HTR-8/SVneo (cell line): ENCODE measurements around the gene L1TD1.
"Not testable (repeated sequence)": the region's sequence is repeated elsewhere in the genome, so short reads cannot be mapped to it uniquely, and the experiment has no call there.

Experiments used
- DNase-seq: peaks from one replicate; pipeline ENCODE4 v3.0.0; 2011; ENCODE audit warnings: low spot score, mixed read lengths; ENCODE audit not compliant: insufficient read length
- FAIRE-seq: peaks from 2 replicates; lab custom pipeline; 2011; peaks lifted over from hg19 to GRCh38; lab: Jason Lieb, UNC

Gene L1TD1

GRCh38 chr1:62194651-62195544, at the start of gene L1TD1:
Gene L1TD1, plus strand, starts transcription at chr1:62194849. Its CDS starts 11,780 bp downstream, at chr1:62206629.
- FAIRE-seq = no peak
- peak; percentile 34 for DNase-seq

- FAIRE-seq (no peak), DNase-seq (no peak)
These were observed 34.7 kb upstream of the L1TD1 start for GRCh38 chr1:62159940-62160348.

- DNase-seq (no peak), FAIRE-seq (no peak)
These were observed 32.9 kb upstream of the L1TD1 start for GRCh38 chr1:62161711-62162110.

GRCh38 chr1:62170380-62170779, 24.3 kb upstream of the L1TD1 start:
- not testable (repeated sequence) for FAIRE-seq, DNase-seq

- peak; percentile 40 for DNase-seq
- no peak for FAIRE-seq
These were observed 19.0 kb upstream of the L1TD1 start for GRCh38 chr1:62175568-62176179.

GRCh38 chr1:62176597-62177312, 17.9 kb upstream of the L1TD1 start:
- DNase-seq = no peak
- no peak for FAIRE-seq

GRCh38 chr1:62177621-62178020, 17.0 kb upstream of the L1TD1 start:
- no peak for DNase-seq
- no peak for FAIRE-seq

- DNase-seq = no peak
- no peak for FAIRE-seq
These were observed 16.3 kb upstream of the L1TD1 start for GRCh38 chr1:62178372-62178771.

GRCh38 chr1:62180054-62180453, 14.6 kb upstream of the L1TD1 start:
- not testable (repeated sequence) for DNase-seq, FAIRE-seq

- DNase-seq = no peak
These were observed 14.0 kb upstream of the L1TD1 start for GRCh38 chr1:62180639-62181038.

GRCh38 chr1:62181532-62181931, 13.1 kb upstream of the L1TD1 start:
- no peak for FAIRE-seq
- DNase-seq = no peak

More at GRCh38 chr1:62180639-62181038, 14.0 kb upstream of the L1TD1 start:
- FAIRE-seq = no peak

- DNase-seq, FAIRE-seq: not testable (repeated sequence)
These were observed 12.5 kb upstream of the L1TD1 start for GRCh38 chr1:62182157-62182556.

- FAIRE-seq, DNase-seq: not testable (repeated sequence)
These were observed 11.3 kb upstream of the L1TD1 start for GRCh38 chr1:62183164-62184020.

GRCh38 chr1:62184336-62184735, 10.3 kb upstream of the L1TD1 start:
- no peak for DNase-seq

GRCh38 chr1:62185233-62185632, 9.4 kb upstream of the L1TD1 start:
- FAIRE-seq, DNase-seq: not testable (repeated sequence)

More at GRCh38 chr1:62184336-62184735, 10.3 kb upstream of the L1TD1 start:
- no peak for FAIRE-seq

- FAIRE-seq (no peak), DNase-seq (no peak)
These were observed 9.0 kb upstream of the L1TD1 start for GRCh38 chr1:62185677-62186076.

- FAIRE-seq (no peak), DNase-seq (no peak)
These were observed 7.1 kb upstream of the L1TD1 start for GRCh38 chr1:62187548-62187947.

GRCh38 chr1:62188111-62188510, 6.5 kb upstream of the L1TD1 start:
- DNase-seq = no peak
- no peak for FAIRE-seq

GRCh38 chr1:62196086-62196690, 1.5 kb downstream of the L1TD1 start:
- no peak for FAIRE-seq
- DNase-seq = no peak
